GM21526 (cell line): ENCODE results near the gene PCDHGA7.
"Not testable (repeated sequence)": the region's sequence is repeated elsewhere in the genome, so short reads cannot be mapped to it uniquely, and the experiment has no call there.

ENCODE experiments used
- ATAC-seq: cut with Tn5 transposase; IDR thresholded peaks from one replicate; pipeline ENCODE4 v1.9.1; 2021; ENCODE audit warnings: moderate library complexity; ENCODE audit not compliant: unreplicated experiment, low FRiP score

The PCDHGA7 gene

GRCh38 chr5:141422742-141423291 lies 40.3 kb downstream of the PCDHGA7 start:
- no peak for ATAC-seq

GRCh38 chr5:141427783-141428426 lies 45.4 kb downstream of the PCDHGA7 start:
- no peak for ATAC-seq

GRCh38 chr5:141430332-141431113 lies 48.0 kb downstream of the PCDHGA7 start, which contains the start of gene PCDHGA12:
Gene PCDHGA12 (plus strand): TSS chr5:141430507. CDS start chr5:141430760, 253 bp downstream.
- ATAC-seq, result peak; percentile 90

GRCh38 chr5:141431286-141431685 lies 48.7 kb downstream of the PCDHGA7 start:
- ATAC-seq, result no peak

- ATAC-seq, result not testable (repeated sequence)
Observed at GRCh38 chr5:141432308-141432707, 49.8 kb downstream of the PCDHGA7 start.

- not testable (repeated sequence) for ATAC-seq
Observed at GRCh38 chr5:141432726-141433125, 50.2 kb downstream of the PCDHGA7 start.

GRCh38 chr5:141434006-141434405 lies 51.5 kb downstream of the PCDHGA7 start:
- no peak for ATAC-seq
